SIG-M5 treated with dmso at 0.1 percent for 504 hours (cell line): ENCODE measurements around the gene CCDC182.

ENCODE experiments used
- DNase-seq: peaks from one replicate; lab custom pipeline; 2025; ENCODE audit not compliant: unreplicated experiment; lab: John Stamatoyannopoulos, UW

Gene CCDC182

GRCh38 chr17:57745242-57745641, at the start of gene CCDC182:
TSS of gene CCDC182 (minus strand) at chr17:57745299. CDS start at chr17:57745272, 27 bp downstream.
- no peak for DNase-seq

- no peak for DNase-seq
These were observed 49.7 kb upstream of the CCDC182 start for GRCh38 chr17:57794841-57795240.

DNA sequence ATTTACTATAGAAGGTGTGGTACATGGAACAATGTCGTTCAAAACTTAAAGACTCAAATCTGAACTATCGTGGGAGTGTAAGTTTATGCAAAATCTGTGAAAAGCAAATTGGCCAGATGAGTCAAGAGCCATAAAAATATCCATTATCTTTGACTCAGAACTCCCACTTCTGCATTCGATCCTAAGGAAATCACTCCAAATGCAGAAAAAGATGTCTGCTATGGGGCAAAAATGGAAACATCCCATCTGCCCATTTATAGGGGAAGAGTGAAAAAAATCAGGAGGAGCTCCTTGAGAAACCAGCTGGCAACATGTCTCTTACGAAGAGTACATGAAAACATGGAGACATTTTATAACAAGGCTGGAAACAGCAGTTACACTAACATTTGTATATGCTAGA, 43.6 kb upstream of the CCDC182 start:
- no peak for DNase-seq

DNA sequence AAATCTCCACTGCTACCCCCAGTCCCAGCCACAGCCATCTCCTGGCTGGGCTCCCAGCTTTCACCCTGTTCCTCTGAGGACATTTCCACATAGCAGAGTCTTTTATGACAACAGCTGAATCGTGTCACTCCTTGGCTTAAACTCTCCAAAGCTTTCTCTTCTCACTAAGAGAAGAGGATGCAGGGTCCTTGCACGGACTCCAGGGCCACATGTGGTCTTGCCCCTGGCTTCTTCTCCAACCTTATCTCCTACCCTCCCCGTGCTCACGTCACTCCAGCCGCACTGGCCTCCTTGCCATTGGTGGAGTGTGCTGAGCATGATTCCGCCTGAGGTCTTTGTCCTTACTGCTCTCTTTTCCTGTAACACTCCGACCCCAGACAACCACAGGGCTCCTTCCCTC, 39.9 kb upstream of the CCDC182 start:
- DNase-seq, result no peak

- no peak for DNase-seq
These were observed 39.3 kb upstream of the CCDC182 start for GRCh38 chr17:57784226-57784895.

DNA sequence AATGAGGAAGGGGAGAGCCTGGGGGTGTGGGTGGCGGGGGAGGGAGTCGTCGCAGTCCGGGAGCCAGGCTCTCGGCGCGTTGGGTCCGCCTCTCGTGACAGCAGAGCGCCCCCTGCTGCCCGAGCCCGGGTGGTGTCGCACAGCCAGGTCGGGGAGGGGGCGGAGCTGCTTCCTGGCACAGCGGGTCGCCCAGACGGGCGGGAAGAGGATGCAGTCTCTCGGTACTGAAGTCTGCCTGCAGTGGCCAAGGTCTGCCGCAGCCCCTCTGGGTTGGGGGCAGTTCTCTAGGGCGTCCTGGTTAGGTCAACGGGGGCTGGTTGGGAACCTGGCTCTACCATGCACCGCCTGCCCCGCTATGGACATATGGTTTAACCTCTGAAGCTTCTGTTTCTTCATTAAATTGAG, 38.2 kb upstream of the CCDC182 start:
- peak; percentile 71 for DNase-seq

DNA sequence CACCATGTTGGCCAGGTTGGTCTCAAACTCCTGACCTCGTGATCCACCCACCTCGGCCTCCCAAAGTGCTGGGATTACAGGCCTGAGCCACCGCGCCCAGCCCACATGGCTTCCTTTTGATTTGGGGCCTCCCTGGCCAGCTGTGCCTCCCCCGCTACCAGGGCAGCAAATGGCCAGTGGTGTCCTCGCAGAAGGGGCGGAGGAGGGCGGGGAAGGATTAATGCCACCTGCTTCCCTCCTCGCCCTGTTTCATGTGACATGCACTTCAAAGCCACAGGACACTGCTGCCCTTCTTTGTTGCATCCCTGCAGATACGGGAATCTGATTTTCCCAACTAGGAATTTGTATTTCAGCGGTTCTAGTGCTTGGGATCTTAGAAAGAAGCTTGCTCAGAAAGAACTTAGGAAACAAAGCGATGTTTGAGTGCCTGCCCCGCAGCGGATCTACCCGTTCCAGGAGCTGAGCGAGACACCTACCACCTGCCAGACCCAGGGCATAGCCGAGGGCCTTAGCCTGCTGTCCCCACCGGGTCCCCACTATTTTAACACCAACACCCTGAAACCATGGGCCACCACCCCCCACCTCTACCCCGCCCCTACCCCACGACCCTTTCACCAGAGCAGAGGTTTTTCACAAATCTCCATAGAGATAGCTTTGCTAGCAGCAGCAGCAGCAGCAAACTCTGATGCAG, 37.7 kb upstream of the CCDC182 start:
- DNase-seq, result no peak

GRCh38 chr17:57782062-57782490, 37.0 kb upstream of the CCDC182 start:
- no peak for DNase-seq

DNA sequence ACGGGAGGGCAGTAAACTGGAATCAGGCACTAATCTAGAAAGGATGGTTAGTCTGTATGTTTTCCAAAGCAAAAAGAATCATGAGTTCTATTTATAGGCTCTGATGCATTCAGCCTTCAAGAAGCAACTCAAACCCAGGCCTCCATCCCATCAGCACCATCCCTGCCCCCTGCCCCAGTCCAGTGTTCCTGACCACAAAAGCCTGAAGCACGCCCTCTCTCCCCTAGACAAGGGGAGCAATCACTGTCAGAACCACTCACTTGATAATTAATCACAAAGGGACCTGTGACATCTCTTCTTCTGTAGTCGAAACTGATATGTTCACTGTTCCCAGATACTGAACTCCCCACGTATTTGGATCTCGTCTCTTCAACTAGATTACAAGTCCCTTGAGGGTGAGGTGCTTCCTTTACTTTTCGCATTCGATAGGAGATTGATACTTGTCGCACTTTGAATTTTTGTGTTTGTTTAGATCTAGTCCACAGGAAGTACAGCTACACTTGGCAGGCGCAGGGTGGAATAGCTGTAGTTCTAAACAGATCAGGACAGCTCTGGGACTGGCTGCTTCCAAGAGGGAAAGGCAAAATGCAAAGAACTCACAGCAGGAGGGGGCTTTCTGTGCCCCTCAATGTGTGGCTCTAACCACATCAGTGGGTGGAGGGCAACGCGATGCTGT, 36.4 kb upstream of the CCDC182 start:
- no peak for DNase-seq

DNA sequence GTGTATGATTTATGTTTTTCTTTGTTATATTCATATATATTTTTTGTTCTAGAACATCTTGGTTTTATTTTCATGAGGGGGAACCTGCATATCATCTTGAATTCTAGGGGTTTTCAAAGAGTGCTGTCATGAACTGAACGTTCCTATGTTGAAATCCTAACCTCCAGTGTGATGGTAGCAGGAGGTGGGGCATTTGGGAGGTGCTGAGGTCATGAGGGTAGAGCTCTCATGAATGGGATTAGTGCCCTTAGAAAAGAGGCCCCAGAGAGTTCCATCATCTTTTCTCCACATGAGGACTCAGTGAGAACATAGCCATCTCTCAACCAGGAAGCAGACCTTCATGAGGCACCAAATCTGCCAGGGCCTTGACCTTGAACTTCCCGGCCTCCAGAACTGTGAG, 34.6 kb upstream of the CCDC182 start:
- peak; percentile 9 for DNase-seq

- no peak for DNase-seq
These were observed 33.2 kb upstream of the CCDC182 start for GRCh38 chr17:57778306-57778705.

DNA sequence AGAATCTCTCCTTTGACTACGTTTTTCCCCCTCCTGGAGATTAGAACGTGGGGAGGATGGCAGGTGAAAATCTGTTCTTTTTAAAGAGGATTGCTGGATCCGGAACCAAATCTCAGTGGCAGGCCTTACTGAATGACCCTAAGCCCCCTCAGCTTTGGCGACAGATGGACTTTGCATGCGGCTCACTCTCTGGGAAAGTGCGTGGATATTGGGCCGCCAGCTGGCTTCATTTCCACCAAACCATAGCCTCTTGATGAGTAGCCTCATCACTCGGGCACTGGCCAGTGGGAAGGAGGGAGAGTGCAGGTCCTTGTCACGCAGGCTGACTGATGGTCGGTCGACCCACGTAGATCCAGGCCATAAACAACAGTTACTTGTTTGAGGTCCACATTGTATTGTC, 31.3 kb upstream of the CCDC182 start:
- DNase-seq, result no peak

GRCh38 chr17:57774872-57775271, 29.8 kb upstream of the CCDC182 start:
- DNase-seq, result no peak

DNA sequence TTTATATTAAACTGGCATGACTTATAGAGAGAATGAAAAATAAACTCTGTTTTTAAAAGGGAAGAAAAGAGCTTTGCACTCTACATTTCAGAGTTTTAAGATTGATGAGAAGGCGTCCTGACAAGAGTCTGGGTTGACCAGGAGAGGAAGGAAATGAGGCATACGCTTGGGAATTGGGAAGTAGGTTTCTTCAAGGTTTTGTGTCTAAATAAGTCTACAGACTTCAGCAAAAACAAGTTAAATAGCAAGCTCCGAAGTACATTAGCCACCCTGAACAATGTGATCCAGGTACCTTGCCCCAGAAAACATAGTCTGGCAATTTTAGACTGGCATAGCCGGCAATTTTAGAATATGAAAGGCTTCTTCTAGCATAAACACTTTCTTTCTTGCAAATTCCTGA, 28.5 kb upstream of the CCDC182 start:
- DNase-seq, result no peak

- DNase-seq, result no peak
These were observed 27.7 kb upstream of the CCDC182 start for GRCh38 chr17:57772774-57773173.

DNA sequence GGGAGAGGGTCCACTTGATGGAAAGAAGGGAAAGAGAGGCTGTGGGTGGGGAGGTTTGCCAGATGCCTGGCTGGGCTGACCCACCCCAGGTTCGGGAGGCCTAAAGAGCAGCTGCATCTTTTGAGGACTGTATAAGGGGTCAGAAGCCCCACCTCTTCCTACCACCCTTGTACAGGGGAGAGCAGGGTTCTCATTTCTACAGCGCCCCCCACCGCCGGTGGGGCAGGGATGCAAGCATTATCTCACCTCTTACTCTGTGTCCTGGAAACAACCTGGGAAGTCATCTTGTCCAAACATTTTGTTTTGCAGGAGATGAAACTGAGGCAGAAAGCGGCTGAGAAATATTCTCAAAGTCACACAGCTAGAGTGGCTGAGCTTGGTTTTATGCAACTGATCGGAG, 22.5 kb upstream of the CCDC182 start:
- DNase-seq, result no peak

GRCh38 chr17:57766318-57766943, 21.3 kb upstream of the CCDC182 start:
- DNase-seq, result peak; percentile 52

GRCh38 chr17:57762452-57763395, 17.6 kb upstream of the CCDC182 start:
- no peak for DNase-seq

DNA sequence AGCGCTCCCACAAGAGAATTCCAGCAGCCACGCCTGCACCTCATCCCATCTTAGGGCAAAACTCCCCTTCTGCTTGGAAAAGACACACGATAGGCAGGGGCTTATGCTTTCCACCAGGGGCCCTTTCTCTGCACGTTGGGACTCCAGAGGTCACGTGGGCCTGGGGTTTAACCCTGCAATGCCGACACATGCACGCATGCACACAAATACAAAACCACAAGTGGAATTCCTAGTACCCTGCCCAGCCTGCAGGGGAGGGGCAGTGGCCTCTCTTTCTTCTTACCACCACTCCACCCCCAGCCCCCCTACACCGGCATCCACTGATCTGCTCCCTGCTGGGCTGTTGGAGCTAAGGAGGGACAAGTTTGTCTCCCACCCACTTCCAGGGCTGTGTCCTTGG, 16.8 kb upstream of the CCDC182 start:
- DNase-seq, result no peak

DNA sequence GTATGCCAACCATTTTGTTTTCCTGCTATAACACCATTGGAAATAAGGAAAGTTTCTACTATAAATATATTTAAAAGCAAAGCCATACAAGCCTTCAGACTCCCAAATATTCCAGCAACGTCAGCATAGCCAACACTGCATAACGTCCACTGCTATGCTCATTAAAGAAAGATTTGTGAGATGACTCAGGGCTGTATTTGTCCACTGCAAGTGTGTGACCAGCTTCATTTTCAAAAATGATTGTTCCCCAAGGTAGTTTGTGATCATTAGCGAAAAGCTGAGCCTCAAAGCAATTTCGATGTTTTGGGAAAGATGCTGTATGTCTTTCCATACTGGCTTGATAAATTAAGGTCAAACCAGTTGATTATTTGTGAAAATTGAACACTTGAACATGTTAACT, 14.9 kb upstream of the CCDC182 start:
- no peak for DNase-seq

- DNase-seq, result no peak
These were observed 13.6 kb upstream of the CCDC182 start for GRCh38 chr17:57758654-57759053.
